Loucy (cell line): Measurements from ENCODE around the gene RFT1.

ENCODE experiments used
- H2AFZ ChIP-seq: fragments of 200-600 bp; sonication (generic); 2 replicates; pipeline ENCODE4 v1.6.0; 2016; ENCODE audit warnings: antibody characterized with exemption, mild to moderate bottlenecking, low read length, moderate library complexity
- H3F3A ChIP-seq: fragments of 200-600 bp; 2 replicates; pipeline ENCODE4 v1.6.0; 2016; ENCODE audit warnings: antibody characterized with exemption, low read depth, mild to moderate bottlenecking
- H3K27me3 ChIP-seq: fragments of 200-600 bp; sonication (generic); 2 replicates; pipeline ENCODE4 v1.6.1; 2014; ENCODE audit warnings: low read length, mild to moderate bottlenecking; ENCODE audit not compliant: insufficient read depth, poor library complexity, severe bottlenecking
- H3K36me3 ChIP-seq: fragments of 200-600 bp; sonication (generic); 2 replicates; pipeline ENCODE4 v1.6.1; 2016; ENCODE audit warnings: low read length; ENCODE audit not compliant: insufficient read depth
- H3K4me1 ChIP-seq: fragments of 200-600 bp; sonication (generic); 2 replicates; pipeline ENCODE4 v1.5.1; 2014; ENCODE audit warnings: low read length, mild to moderate bottlenecking; ENCODE audit not compliant: insufficient read depth, poor library complexity, severe bottlenecking
- H3K4me2 ChIP-seq: fragments of 200-600 bp; sonication (generic); 2 replicates; pipeline ENCODE4 v1.6.0; 2014; ENCODE audit warnings: antibody characterized with exemption, low read length, low read depth, mild to moderate bottlenecking; ENCODE audit not compliant: poor library complexity, severe bottlenecking
- H3K4me3 ChIP-seq: fragments of 200-600 bp; sonication (generic); 2 replicates; pipeline ENCODE4 v1.5.1; 2014; ENCODE audit warnings: low read length, mild to moderate bottlenecking, mixed read lengths; ENCODE audit not compliant: poor library complexity, severe bottlenecking
- H3K79me2 ChIP-seq: fragments of 200-600 bp; sonication (generic); 2 replicates; pipeline ENCODE4 v1.6.1; 2014; ENCODE audit warnings: low read length; ENCODE audit not compliant: insufficient read depth
- H3K9ac ChIP-seq: fragments of 200-600 bp; sonication (generic); 2 replicates; pipeline ENCODE4 v1.6.0; 2014; ENCODE audit warnings: mild to moderate bottlenecking, low read depth, low read length, moderate library complexity; ENCODE audit not compliant: poor library complexity, severe bottlenecking
- H3K9me2 ChIP-seq: fragments of 200-600 bp; sonication (generic); replicated peaks from 2 replicates; pipeline ENCODE4 v1.6.1; 2016; ENCODE audit warnings: low read depth, low read length, mixed read lengths
- H3K9me3 ChIP-seq: fragments of 200-600 bp; sonication (generic); 2 replicates; pipeline ENCODE4 v1.6.1; 2014; ENCODE audit warnings: mild to moderate bottlenecking, antibody characterized with exemption, low read length, low read depth; ENCODE audit not compliant: insufficient read depth
- H4K20me1 ChIP-seq: fragments of 200-600 bp; sonication (generic); 2 replicates; pipeline ENCODE4 v1.6.0; 2014; ENCODE audit warnings: antibody characterized with exemption, low read length, mild to moderate bottlenecking; ENCODE audit not compliant: insufficient read depth, poor library complexity, severe bottlenecking
- EZH2phosphoT487 ChIP-seq: fragments of 200-600 bp; IDR thresholded peaks from 2 replicates; pipeline ENCODE4 v1.6.1; 2018; ENCODE audit warnings: antibody characterized with exemption, mild to moderate bottlenecking, moderate library complexity, borderline replicate concordance
- TF ChIP-seq, protein P1 (sequence below): fragments of 200-600 bp; sonication (generic); conservative IDR thresholded peaks from 2 replicates; pipeline ENCODE4 v1.5.1; 2014; ENCODE audit warnings: mild to moderate bottlenecking, antibody characterized with exemption, low read length

RFT1 gene

DNA sequence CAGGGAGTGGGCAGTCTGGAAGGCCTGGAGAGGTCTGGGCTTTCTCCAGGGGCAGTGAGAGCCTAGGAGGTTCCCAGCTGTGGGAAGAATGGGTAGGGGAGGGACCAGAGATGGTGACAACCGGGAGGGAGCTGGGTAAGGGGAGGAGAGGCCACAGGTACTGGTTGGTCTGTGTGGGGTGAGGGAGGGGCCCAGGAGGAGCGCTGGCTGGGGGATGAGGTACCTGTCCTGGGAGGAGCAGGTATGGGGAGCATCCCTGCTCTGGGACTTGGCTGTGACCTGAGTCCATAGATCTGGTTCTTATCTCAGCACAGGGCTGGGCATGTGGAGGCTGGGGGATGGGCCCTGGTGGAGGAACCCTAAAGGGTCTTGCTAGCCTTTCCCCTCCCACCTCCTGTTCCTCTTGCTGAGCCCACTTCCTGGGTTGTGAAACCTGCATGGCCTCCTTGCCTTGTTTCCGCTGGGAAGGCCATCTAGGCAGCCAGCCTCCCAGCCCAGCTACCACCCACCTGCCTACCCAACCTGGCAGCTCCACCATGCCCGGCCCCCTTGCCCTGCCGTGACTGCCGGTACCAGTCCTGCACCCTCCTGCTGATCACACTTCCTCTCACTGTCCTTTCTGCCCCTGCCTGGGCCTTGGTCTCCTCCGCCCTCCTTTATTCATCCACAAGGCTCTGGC is 41.7 kb upstream of the RFT1 start:
- H3K9ac ChIP-seq, result no peak overlapping the region
- H4K20me1 ChIP-seq, result no peaks in the 10 kb centered on the region
- no peaks in the 10 kb centered on the region for H3K27me3 ChIP-seq
- peaks cover 8% of the 10 kb centered on the region for H3K4me1 ChIP-seq
- H3K36me3 ChIP-seq, result no peaks in the 10 kb centered on the region
- no peaks in the 10 kb centered on the region for H3K9me2 ChIP-seq
- no peaks in the 10 kb centered on the region for H3K9me3 ChIP-seq
- no peak overlapping the region for H2AFZ ChIP-seq
- no peak overlapping the region for H3K4me2 ChIP-seq
- H3K79me2 ChIP-seq, result no peaks in the 10 kb centered on the region
- no peak for TF ChIP-seq EZH2phosphoT487
- TF ChIP-seq, protein P1, sequence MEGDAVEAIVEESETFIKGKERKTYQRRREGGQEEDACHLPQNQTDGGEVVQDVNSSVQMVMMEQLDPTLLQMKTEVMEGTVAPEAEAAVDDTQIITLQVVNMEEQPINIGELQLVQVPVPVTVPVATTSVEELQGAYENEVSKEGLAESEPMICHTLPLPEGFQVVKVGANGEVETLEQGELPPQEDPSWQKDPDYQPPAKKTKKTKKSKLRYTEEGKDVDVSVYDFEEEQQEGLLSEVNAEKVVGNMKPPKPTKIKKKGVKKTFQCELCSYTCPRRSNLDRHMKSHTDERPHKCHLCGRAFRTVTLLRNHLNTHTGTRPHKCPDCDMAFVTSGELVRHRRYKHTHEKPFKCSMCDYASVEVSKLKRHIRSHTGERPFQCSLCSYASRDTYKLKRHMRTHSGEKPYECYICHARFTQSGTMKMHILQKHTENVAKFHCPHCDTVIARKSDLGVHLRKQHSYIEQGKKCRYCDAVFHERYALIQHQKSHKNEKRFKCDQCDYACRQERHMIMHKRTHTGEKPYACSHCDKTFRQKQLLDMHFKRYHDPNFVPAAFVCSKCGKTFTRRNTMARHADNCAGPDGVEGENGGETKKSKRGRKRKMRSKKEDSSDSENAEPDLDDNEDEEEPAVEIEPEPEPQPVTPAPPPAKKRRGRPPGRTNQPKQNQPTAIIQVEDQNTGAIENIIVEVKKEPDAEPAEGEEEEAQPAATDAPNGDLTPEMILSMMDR, result no peak
- H3K4me3 ChIP-seq, result no peak overlapping the region
- no peaks in the 10 kb centered on the region for H3F3A ChIP-seq

DNA sequence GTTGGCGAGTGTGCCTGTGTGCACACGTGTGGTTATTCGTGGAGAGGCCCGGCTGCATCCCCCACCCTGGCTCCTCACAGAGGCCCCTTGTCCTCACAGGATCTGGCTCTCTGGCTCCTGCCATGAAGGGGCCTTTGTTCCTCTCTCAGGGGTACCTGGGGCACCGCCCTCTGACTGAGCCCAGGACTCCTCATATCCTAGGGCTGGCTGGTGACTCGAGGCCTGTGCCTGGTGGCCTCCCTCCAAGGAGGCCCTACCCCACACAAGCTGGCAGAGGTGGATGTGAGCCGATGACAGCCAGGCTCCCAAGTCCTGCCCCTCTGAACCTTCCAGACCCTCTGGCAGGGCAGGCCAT is 40.8 kb upstream of the RFT1 start:
- H3K79me2 ChIP-seq, result no peaks in the 10 kb centered on the region
- H2AFZ ChIP-seq, result no peak overlapping the region
- H3K36me3 ChIP-seq, result no peaks in the 10 kb centered on the region
- no peak overlapping the region for H3K9ac ChIP-seq
- H3K9me3 ChIP-seq, result no peaks in the 10 kb centered on the region
- H3K4me3 ChIP-seq, result no peak overlapping the region
- H3K27me3 ChIP-seq, result no peaks in the 10 kb centered on the region
- no peaks in the 10 kb centered on the region for H3K9me2 ChIP-seq
- TF ChIP-seq, protein P1, result no peak
- no peak for TF ChIP-seq EZH2phosphoT487
- no peaks in the 10 kb centered on the region for H4K20me1 ChIP-seq
- no peaks in the 10 kb centered on the region for H3F3A ChIP-seq
- no peak overlapping the region for H3K4me2 ChIP-seq
- peaks cover 17% of the 10 kb centered on the region for H3K4me1 ChIP-seq

DNA sequence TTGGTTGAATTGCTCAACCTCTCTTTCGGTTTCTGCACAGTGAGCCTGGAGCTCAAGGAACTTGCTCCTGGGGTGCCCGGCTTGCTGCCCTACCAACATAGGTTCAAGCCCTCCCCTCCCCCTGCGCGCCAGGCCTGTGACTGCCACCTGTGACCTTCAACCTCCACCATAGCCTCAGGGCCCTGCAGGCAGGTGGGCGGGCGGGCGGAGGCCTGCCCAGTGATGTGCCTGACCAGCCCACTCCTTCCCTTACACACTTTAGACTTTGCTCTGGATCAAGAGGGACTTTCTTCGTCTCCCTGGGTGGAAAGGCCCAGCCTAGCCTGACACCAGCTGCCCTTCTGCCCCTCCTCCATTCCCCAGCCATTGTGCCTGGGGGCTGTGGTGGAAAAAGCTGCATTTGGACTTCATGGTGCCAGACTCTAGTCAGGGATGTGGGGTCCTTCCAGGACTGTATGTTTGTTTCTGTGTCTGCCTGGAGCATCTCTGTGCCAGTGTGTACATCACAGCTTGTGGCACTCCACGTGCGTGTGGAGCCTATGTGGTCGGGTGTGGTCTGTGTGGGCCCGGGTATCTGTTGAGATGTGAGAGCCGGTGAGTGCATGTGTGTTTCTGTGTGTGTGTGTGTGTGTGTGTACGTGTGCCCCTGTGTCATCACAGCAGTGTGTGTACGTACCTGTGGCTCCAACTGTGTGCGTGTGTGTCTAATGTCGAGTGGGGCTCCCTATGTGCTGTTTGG is 40.3 kb upstream of the RFT1 start:
- no peaks in the 10 kb centered on the region for H3K9me2 ChIP-seq
- TF ChIP-seq, protein P1, result no peak
- no peak for TF ChIP-seq EZH2phosphoT487
- H3K4me1 ChIP-seq, result peaks cover 18% of the 10 kb centered on the region
- H3K4me3 ChIP-seq, result no peak overlapping the region
- no peak overlapping the region for H3K9ac ChIP-seq
- H3K9me3 ChIP-seq, result no peaks in the 10 kb centered on the region
- no peak overlapping the region for H3K4me2 ChIP-seq
- no peaks in the 10 kb centered on the region for H3K36me3 ChIP-seq
- no peak overlapping the region for H2AFZ ChIP-seq
- no peaks in the 10 kb centered on the region for H4K20me1 ChIP-seq
- H3F3A ChIP-seq, result no peaks in the 10 kb centered on the region
- no peaks in the 10 kb centered on the region for H3K27me3 ChIP-seq
- no peaks in the 10 kb centered on the region for H3K79me2 ChIP-seq
